BLaER1 (cell line): ENCODE measurements around the gene LSM10.
A peak's percentile ranks its signal among the peaks of the same experiment; 100 is the strongest.

Experiments used
- H3K27ac ChIP-seq: shearing (Covaris generic); formaldehyde crosslinking; 2 replicates; pipeline ENCODE4 v1.8.1; 2022
- H3K27me3 ChIP-seq: shearing (Covaris generic); formaldehyde crosslinking; 2 replicates; pipeline ENCODE4 v1.8.1; 2022
- H3K36me3 ChIP-seq: shearing (Covaris generic); formaldehyde crosslinking; 2 replicates; pipeline ENCODE4 v1.8.1; 2022
- H3K4me1 ChIP-seq: shearing (Covaris generic); formaldehyde crosslinking; 2 replicates; pipeline ENCODE4 v1.8.1; 2022
- H3K4me2 ChIP-seq: shearing (Covaris generic); formaldehyde crosslinking; 2 replicates; pipeline ENCODE4 v1.8.1; 2022
- H3K4me3 ChIP-seq: shearing (Covaris generic); formaldehyde crosslinking; 2 replicates; pipeline ENCODE4 v1.8.1; 2022
- H3K9ac ChIP-seq: shearing (Covaris generic); formaldehyde crosslinking; 2 replicates; pipeline ENCODE4 v1.8.1; 2022
- H3K9me3 ChIP-seq: shearing (Covaris generic); formaldehyde crosslinking; 2 replicates; pipeline ENCODE4 v1.8.1; 2022
- H4K20me1 ChIP-seq: shearing (Covaris generic); formaldehyde crosslinking; 2 replicates; pipeline ENCODE4 v1.8.1; 2022
- Cebpa-rat ChIP-seq: shearing (Covaris generic); IDR thresholded peaks from 2 replicates; pipeline ENCODE4 v1.8.1; 2022

Gene LSM10

GRCh38 chr1:36372617-36373016 is 25.1 kb downstream of the LSM10 start:
- peaks cover 82% of the 10 kb centered on the region for H3K4me1 ChIP-seq

GRCh38 chr1:36369061-36369861 is 28.4 kb downstream of the LSM10 start:
- Histone ChIP-seq H3K9me3 (no peaks in the 10 kb centered on the region), H4K20me1 (peaks cover 44% of the 10 kb centered on the region), H3K4me2 (peak overlapping the region; percentile 95), H3K4me1 (peaks cover 89% of the 10 kb centered on the region), H3K36me3 (peaks cover 8% of the 10 kb centered on the region; the same call in 1 of the 2 replicates), H3K27ac (0 out of 2 replicates have a peak overlapping the region, but pooled peaks have one; percentile 15), H3K9ac (no peak overlapping the region; the same call in 1 of the 2 replicates), H3K4me3 (no peak overlapping the region), H3K27me3 (no peaks in the 10 kb centered on the region)
- TF ChIP-seq Cebpa-rat: no peak

More at GRCh38 chr1:36372617-36373016, 25.1 kb downstream of the LSM10 start:
- Histone ChIP-seq H3K4me2 (peak overlapping the region; percentile 95), H3K9ac (no peak overlapping the region), H3K36me3 (peaks cover 4% of the 10 kb centered on the region; the same call in 1 of the 2 replicates), H3K9me3 (no peaks in the 10 kb centered on the region), H3K27me3 (no peaks in the 10 kb centered on the region), H3K4me3 (no peak overlapping the region), H3K27ac (peak overlapping the region; percentile 53), H4K20me1 (peaks cover 48% of the 10 kb centered on the region)
- TF ChIP-seq Cebpa-rat: no peak

GRCh38 chr1:36367798-36368197 is 29.9 kb downstream of the LSM10 start:
- no peak overlapping the region for H3K4me3 ChIP-seq
- no peak overlapping the region for H3K9ac ChIP-seq
- no peaks in the 10 kb centered on the region for H3K9me3 ChIP-seq
- H3K27me3 ChIP-seq: no peaks in the 10 kb centered on the region
- no peak overlapping the region for H3K4me2 ChIP-seq
- H3K36me3 ChIP-seq: peaks cover 12% of the 10 kb centered on the region
- peaks cover 74% of the 10 kb centered on the region for H3K4me1 ChIP-seq
- no peak for TF ChIP-seq Cebpa-rat
- H4K20me1 ChIP-seq: peaks cover 35% of the 10 kb centered on the region
- no peak overlapping the region for H3K27ac ChIP-seq

- peaks cover 20% of the 10 kb centered on the region for H3K36me3 ChIP-seq
- peak overlapping the region; percentile 36; the same call in 1 of the 2 replicates for H3K27ac ChIP-seq
- peak overlapping the region; percentile 81 for H3K4me2 ChIP-seq
Observed at GRCh38 chr1:36367066-36367465, 30.6 kb downstream of the LSM10 start.

GRCh38 chr1:36366091-36366661 is 31.5 kb downstream of the LSM10 start:
- Histone ChIP-seq H3K9ac (no peak overlapping the region), H3K4me1 (peaks cover 70% of the 10 kb centered on the region), H3K9me3 (no peaks in the 10 kb centered on the region), H3K27ac (peak overlapping the region; percentile 12; the same call in 1 of the 2 replicates), H3K27me3 (no peaks in the 10 kb centered on the region), H3K36me3 (peaks cover 20% of the 10 kb centered on the region), H3K4me3 (no peak overlapping the region), H4K20me1 (peaks cover 35% of the 10 kb centered on the region), H3K4me2 (peak overlapping the region; percentile 81)
- no peak for TF ChIP-seq Cebpa-rat

More at GRCh38 chr1:36367066-36367465, 30.6 kb downstream of the LSM10 start:
- H3K9me3 ChIP-seq: no peaks in the 10 kb centered on the region
- H3K4me3 ChIP-seq: no peak overlapping the region
- peaks cover 35% of the 10 kb centered on the region for H4K20me1 ChIP-seq
- no peak overlapping the region for H3K9ac ChIP-seq
- TF ChIP-seq Cebpa-rat: no peak
- peaks cover 70% of the 10 kb centered on the region for H3K4me1 ChIP-seq
- H3K27me3 ChIP-seq: no peaks in the 10 kb centered on the region

GRCh38 chr1:36365381-36365780 is 32.3 kb downstream of the LSM10 start:
- Histone ChIP-seq H3K36me3 (peaks cover 20% of the 10 kb centered on the region), H3K9me3 (no peaks in the 10 kb centered on the region), H3K27me3 (no peaks in the 10 kb centered on the region), H3K4me1 (peaks cover 70% of the 10 kb centered on the region), H3K4me2 (peak overlapping the region; percentile 81), H3K27ac (peak overlapping the region; percentile 12; the same call in 1 of the 2 replicates), H3K4me3 (no peak overlapping the region), H4K20me1 (peaks cover 36% of the 10 kb centered on the region), H3K9ac (0 out of 2 replicates have a peak overlapping the region, but pooled peaks have one; percentile 43)
- peak; percentile 48; the same call in 1 of the 2 replicates for TF ChIP-seq Cebpa-rat

GRCh38 chr1:36359911-36360550 is 37.7 kb downstream of the LSM10 start:
- Histone ChIP-seq H3K9ac (peak overlapping the region; percentile 34; the same call in 1 of the 2 replicates), H3K36me3 (peaks cover 47% of the 10 kb centered on the region), H3K27me3 (no peaks in the 10 kb centered on the region), H3K4me1 (peaks cover 53% of the 10 kb centered on the region), H3K4me3 (peak overlapping the region; percentile 43), H3K4me2 (peak overlapping the region; percentile 90), H3K27ac (peak overlapping the region; percentile 77), H4K20me1 (peaks cover 40% of the 10 kb centered on the region), H3K9me3 (no peaks in the 10 kb centered on the region)
- TF ChIP-seq Cebpa-rat: no peak

- H3K4me2 ChIP-seq: peak overlapping the region; percentile 90
- peaks cover 54% of the 10 kb centered on the region for H3K36me3 ChIP-seq
- peak overlapping the region; percentile 77 for H3K27ac ChIP-seq
Observed at GRCh38 chr1:36359383-36359782, 38.3 kb downstream of the LSM10 start.

GRCh38 chr1:36358514-36359084 is 39.1 kb downstream of the LSM10 start:
- Histone ChIP-seq H3K4me1 (peaks cover 54% of the 10 kb centered on the region), H3K9ac (no peak overlapping the region), H3K36me3 (peaks cover 62% of the 10 kb centered on the region), H3K4me2 (peak overlapping the region; percentile 90), H3K4me3 (no peak overlapping the region), H4K20me1 (peaks cover 40% of the 10 kb centered on the region), H3K9me3 (no peaks in the 10 kb centered on the region), H3K27me3 (no peaks in the 10 kb centered on the region), H3K27ac (peak overlapping the region; percentile 37; the same call in 1 of the 2 replicates)
- TF ChIP-seq Cebpa-rat: no peak

More at GRCh38 chr1:36359383-36359782, 38.3 kb downstream of the LSM10 start:
- H3K4me3 ChIP-seq: peak overlapping the region; percentile 43
- no peaks in the 10 kb centered on the region for H3K27me3 ChIP-seq
- H3K9me3 ChIP-seq: no peaks in the 10 kb centered on the region
- no peak for TF ChIP-seq Cebpa-rat
- H4K20me1 ChIP-seq: peaks cover 40% of the 10 kb centered on the region
- peaks cover 50% of the 10 kb centered on the region for H3K4me1 ChIP-seq
- peak overlapping the region; percentile 34; the same call in 1 of the 2 replicates for H3K9ac ChIP-seq
